Loucy (cell line): ENCODE results near the gene CABYR.

Experiments
- H2AFZ ChIP-seq: fragments of 200-600 bp; sonication (generic); 2 replicates; pipeline ENCODE4 v1.6.0; 2016; ENCODE audit warnings: antibody characterized with exemption, mild to moderate bottlenecking, low read length, moderate library complexity
- H3F3A ChIP-seq: fragments of 200-600 bp; 2 replicates; pipeline ENCODE4 v1.6.0; 2016; ENCODE audit warnings: antibody characterized with exemption, low read depth, mild to moderate bottlenecking
- H3K27me3 ChIP-seq: fragments of 200-600 bp; sonication (generic); 2 replicates; pipeline ENCODE4 v1.6.1; 2014; ENCODE audit warnings: low read length, mild to moderate bottlenecking; ENCODE audit not compliant: insufficient read depth, poor library complexity, severe bottlenecking
- H3K36me3 ChIP-seq: fragments of 200-600 bp; sonication (generic); 2 replicates; pipeline ENCODE4 v1.6.1; 2016; ENCODE audit warnings: low read length; ENCODE audit not compliant: insufficient read depth
- H3K4me1 ChIP-seq: fragments of 200-600 bp; sonication (generic); 2 replicates; pipeline ENCODE4 v1.5.1; 2014; ENCODE audit warnings: low read length, mild to moderate bottlenecking; ENCODE audit not compliant: insufficient read depth, poor library complexity, severe bottlenecking
- H3K4me2 ChIP-seq: fragments of 200-600 bp; sonication (generic); 2 replicates; pipeline ENCODE4 v1.6.0; 2014; ENCODE audit warnings: antibody characterized with exemption, low read length, low read depth, mild to moderate bottlenecking; ENCODE audit not compliant: poor library complexity, severe bottlenecking
- H3K4me3 ChIP-seq: fragments of 200-600 bp; sonication (generic); 2 replicates; pipeline ENCODE4 v1.5.1; 2014; ENCODE audit warnings: low read length, mild to moderate bottlenecking, mixed read lengths; ENCODE audit not compliant: poor library complexity, severe bottlenecking
- H3K79me2 ChIP-seq: fragments of 200-600 bp; sonication (generic); 2 replicates; pipeline ENCODE4 v1.6.1; 2014; ENCODE audit warnings: low read length; ENCODE audit not compliant: insufficient read depth
- H3K9ac ChIP-seq: fragments of 200-600 bp; sonication (generic); 2 replicates; pipeline ENCODE4 v1.6.0; 2014; ENCODE audit warnings: mild to moderate bottlenecking, low read depth, low read length, moderate library complexity; ENCODE audit not compliant: poor library complexity, severe bottlenecking
- H3K9me2 ChIP-seq: fragments of 200-600 bp; sonication (generic); replicated peaks from 2 replicates; pipeline ENCODE4 v1.6.1; 2016; ENCODE audit warnings: low read depth, low read length, mixed read lengths
- H3K9me3 ChIP-seq: fragments of 200-600 bp; sonication (generic); 2 replicates; pipeline ENCODE4 v1.6.1; 2014; ENCODE audit warnings: mild to moderate bottlenecking, antibody characterized with exemption, low read length, low read depth; ENCODE audit not compliant: insufficient read depth
- H4K20me1 ChIP-seq: fragments of 200-600 bp; sonication (generic); 2 replicates; pipeline ENCODE4 v1.6.0; 2014; ENCODE audit warnings: antibody characterized with exemption, low read length, mild to moderate bottlenecking; ENCODE audit not compliant: insufficient read depth, poor library complexity, severe bottlenecking
- CTCF ChIP-seq: fragments of 200-600 bp; sonication (generic); conservative IDR thresholded peaks from 2 replicates; pipeline ENCODE4 v1.5.1; 2014; ENCODE audit warnings: mild to moderate bottlenecking, antibody characterized with exemption, low read length
- EZH2phosphoT487 ChIP-seq: fragments of 200-600 bp; IDR thresholded peaks from 2 replicates; pipeline ENCODE4 v1.6.1; 2018; ENCODE audit warnings: antibody characterized with exemption, mild to moderate bottlenecking, moderate library complexity, borderline replicate concordance

CABYR gene

GRCh38 chr18:24161304-24161703 lies 22.4 kb downstream of the CABYR start:
- no peaks in the 10 kb centered on the region for H3K9me3 ChIP-seq
- H2AFZ ChIP-seq = no peak overlapping the region
- no peaks in the 10 kb centered on the region for H3K79me2 ChIP-seq
- no peaks in the 10 kb centered on the region for H3K9me2 ChIP-seq
- H3F3A ChIP-seq = no peaks in the 10 kb centered on the region
- no peaks in the 10 kb centered on the region for H4K20me1 ChIP-seq
- no peak overlapping the region for H3K4me3 ChIP-seq
- peaks cover 15% of the 10 kb centered on the region for H3K4me1 ChIP-seq
- TF ChIP-seq EZH2phosphoT487 = no peak
- no peak for TF ChIP-seq CTCF
- no peaks in the 10 kb centered on the region for H3K27me3 ChIP-seq
- H3K9ac ChIP-seq = no peak overlapping the region
- no peak overlapping the region for H3K4me2 ChIP-seq
- peaks cover 3% of the 10 kb centered on the region; the same call in 1 of the 2 replicates for H3K36me3 ChIP-seq

- Histone ChIP-seq H3K9me3 (no peaks in the 10 kb centered on the region), H3F3A (no peaks in the 10 kb centered on the region), H3K79me2 (no peaks in the 10 kb centered on the region), H4K20me1 (no peaks in the 10 kb centered on the region), H3K36me3 (peaks cover 3% of the 10 kb centered on the region; the same call in 1 of the 2 replicates), H3K4me3 (no peak overlapping the region), H3K4me2 (no peak overlapping the region), H3K4me1 (no peaks in the 10 kb centered on the region), H3K27me3 (no peaks in the 10 kb centered on the region), H2AFZ (no peak overlapping the region), H3K9me2 (no peaks in the 10 kb centered on the region), H3K9ac (no peak overlapping the region)
- TF ChIP-seq EZH2phosphoT487 (no peak), CTCF (no peak)
Measured at GRCh38 chr18:24168496-24168895, 29.6 kb downstream of the CABYR start.

GRCh38 chr18:24170360-24170759 lies 31.5 kb downstream of the CABYR start:
- no peak for TF ChIP-seq CTCF
- no peak for TF ChIP-seq EZH2phosphoT487
- H3K9ac ChIP-seq = no peak overlapping the region
- no peaks in the 10 kb centered on the region for H3F3A ChIP-seq
- H2AFZ ChIP-seq = no peak overlapping the region
- H3K4me1 ChIP-seq = no peaks in the 10 kb centered on the region
- H3K4me3 ChIP-seq = no peak overlapping the region
- no peak overlapping the region for H3K4me2 ChIP-seq
- no peaks in the 10 kb centered on the region for H3K27me3 ChIP-seq
- H3K79me2 ChIP-seq = no peaks in the 10 kb centered on the region
- no peaks in the 10 kb centered on the region for H3K9me2 ChIP-seq
- H3K36me3 ChIP-seq = peaks cover 2% of the 10 kb centered on the region; the same call in 1 of the 2 replicates
- H4K20me1 ChIP-seq = no peaks in the 10 kb centered on the region
- H3K9me3 ChIP-seq = no peaks in the 10 kb centered on the region
